OCI-LY3 (cell line): ENCODE results near the gene RAPGEF5.

Source experiments
- CTCF ChIP-seq: fragments of 200-600, 300-600 bp; sonication (generic); IDR thresholded peaks from 2 replicates; pipeline ENCODE4 v1.5.1; 2014; ENCODE audit warnings: antibody characterized with exemption, low read length, low read depth
- EZH2phosphoT487 ChIP-seq: fragments of 200-600 bp; shearing (Covaris generic); IDR thresholded peaks from 2 replicates; pipeline ENCODE4 v1.6.1; 2018; ENCODE audit warnings: antibody characterized with exemption, mixed run types, low read depth

GRCh38 chr7:22142572-22142971 lies 214.4 kb downstream of the RAPGEF5 start:
- TF ChIP-seq EZH2phosphoT487 (no peak), CTCF (no peak)
